ENCODE data around the gene LRRC49.

DNA sequence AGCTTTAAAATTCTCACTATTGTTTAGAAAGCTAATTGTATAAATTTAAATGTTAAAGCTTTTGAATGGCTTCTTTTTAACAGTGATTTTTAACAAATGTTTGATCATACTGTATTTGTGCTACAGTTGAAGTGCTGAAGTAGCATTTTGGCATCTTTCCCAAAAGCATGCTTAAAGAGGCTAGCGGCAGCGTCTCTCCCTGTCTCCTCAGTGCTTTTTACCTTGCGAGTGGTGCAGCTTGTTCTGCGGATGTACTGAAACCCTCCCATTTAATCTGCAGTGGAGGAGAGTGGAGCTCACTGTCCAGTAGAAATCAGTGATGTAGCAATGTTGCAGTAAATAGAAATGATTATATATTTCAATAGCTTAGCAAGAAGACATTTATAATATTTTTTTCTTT, 43.7 kb downstream of the LRRC49 start:
- TF ChIP-seq, protein P1, sequence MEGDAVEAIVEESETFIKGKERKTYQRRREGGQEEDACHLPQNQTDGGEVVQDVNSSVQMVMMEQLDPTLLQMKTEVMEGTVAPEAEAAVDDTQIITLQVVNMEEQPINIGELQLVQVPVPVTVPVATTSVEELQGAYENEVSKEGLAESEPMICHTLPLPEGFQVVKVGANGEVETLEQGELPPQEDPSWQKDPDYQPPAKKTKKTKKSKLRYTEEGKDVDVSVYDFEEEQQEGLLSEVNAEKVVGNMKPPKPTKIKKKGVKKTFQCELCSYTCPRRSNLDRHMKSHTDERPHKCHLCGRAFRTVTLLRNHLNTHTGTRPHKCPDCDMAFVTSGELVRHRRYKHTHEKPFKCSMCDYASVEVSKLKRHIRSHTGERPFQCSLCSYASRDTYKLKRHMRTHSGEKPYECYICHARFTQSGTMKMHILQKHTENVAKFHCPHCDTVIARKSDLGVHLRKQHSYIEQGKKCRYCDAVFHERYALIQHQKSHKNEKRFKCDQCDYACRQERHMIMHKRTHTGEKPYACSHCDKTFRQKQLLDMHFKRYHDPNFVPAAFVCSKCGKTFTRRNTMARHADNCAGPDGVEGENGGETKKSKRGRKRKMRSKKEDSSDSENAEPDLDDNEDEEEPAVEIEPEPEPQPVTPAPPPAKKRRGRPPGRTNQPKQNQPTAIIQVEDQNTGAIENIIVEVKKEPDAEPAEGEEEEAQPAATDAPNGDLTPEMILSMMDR (IDR thresholded peaks at IDR 0.05; ENCODE audit: borderline replicate concordance, extremely low read depth, low read length, poor library complexity, severe bottlenecking): no peak
- no peak for TF ChIP-seq EZH2 (IDR thresholded peaks at IDR 0.05; ENCODE audit: borderline replicate concordance, low read depth, low read length, severe bottlenecking)

Data from DND-41 (cell line).